GM12891 (cell line): ENCODE data around the gene CARS1.

Experiments used
- POLR2A ChIP-seq: IDR thresholded peaks from 2 replicates; pipeline ENCODE4 v1.6.1; 2011; ENCODE audit warnings: low read depth, low read length, control low read depth
- POLR2AphosphoS5 ChIP-seq: IDR thresholded peaks from 2 replicates; pipeline ENCODE4 v1.6.1; 2011; ENCODE audit warnings: low read depth, low read length, control low read depth
- SPI1 ChIP-seq: IDR thresholded peaks from 2 replicates; pipeline ENCODE4 v1.6.1; 2011; ENCODE audit warnings: low read depth, low read length, control low read depth
- TAF1 ChIP-seq: IDR thresholded peaks from 2 replicates; pipeline ENCODE4 v1.6.1; 2011; ENCODE audit warnings: low read depth, low read length, control low read depth

DNA sequence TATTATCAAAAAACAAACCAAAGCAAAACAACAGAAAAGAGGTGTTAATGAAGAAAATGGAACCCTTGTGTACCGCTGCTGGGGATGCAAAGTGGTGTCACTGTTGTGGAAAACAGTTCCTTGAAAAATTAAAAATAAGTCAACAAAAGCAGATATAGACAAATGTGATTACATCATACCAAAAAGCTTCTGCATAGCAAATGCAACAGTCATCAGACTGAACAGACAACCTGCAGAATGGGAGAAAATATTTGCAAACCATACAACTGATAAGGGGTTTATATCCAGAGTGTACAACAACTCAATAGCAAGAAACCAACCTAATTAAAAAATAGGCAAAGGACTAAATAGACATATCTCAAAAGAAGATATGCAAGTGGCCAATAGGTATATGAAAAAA lies 22.9 kb upstream of the CARS1 start:
- TF ChIP-seq POLR2A (no peak), POLR2AphosphoS5 (no peak), TAF1 (no peak), SPI1 (no peak)
